ENCODE measurements around the gene CHD9.

Gene CHD9

DNA sequence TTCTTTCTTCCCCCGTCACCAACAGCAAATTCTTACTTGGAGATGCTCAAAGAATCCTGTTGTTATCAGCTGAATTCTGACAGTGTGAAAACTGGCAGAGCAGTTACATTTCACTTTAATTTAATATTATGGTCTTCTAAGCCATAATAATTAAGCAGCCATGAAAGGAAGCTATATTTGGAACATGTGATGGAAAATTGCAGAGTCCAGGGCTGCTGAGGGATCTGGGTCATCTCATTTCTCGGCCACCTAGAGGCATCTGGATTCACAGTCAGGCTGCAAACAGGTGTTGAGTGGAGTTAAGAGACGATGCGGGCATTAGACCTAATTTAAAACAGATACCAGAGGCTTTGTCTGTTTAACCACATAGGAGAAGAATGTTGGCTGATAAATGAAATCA is 40.5 kb upstream of the CHD9 start:
- no peak for ATAC-seq
- TF ChIP-seq, protein P1, sequence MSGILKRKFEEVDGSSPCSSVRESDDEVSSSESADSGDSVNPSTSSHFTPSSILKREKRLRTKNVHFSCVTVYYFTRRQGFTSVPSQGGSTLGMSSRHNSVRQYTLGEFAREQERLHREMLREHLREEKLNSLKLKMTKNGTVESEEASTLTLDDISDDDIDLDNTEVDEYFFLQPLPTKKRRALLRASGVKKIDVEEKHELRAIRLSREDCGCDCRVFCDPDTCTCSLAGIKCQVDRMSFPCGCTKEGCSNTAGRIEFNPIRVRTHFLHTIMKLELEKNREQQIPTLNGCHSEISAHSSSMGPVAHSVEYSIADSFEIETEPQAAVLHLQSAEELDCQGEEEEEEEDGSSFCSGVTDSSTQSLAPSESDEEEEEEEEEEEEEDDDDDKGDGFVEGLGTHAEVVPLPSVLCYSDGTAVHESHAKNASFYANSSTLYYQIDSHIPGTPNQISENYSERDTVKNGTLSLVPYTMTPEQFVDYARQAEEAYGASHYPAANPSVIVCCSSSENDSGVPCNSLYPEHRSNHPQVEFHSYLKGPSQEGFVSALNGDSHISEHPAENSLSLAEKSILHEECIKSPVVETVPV (CRISPR knock-in tag; IDR thresholded peaks at IDR 0.05), result no peak
- TF ChIP-seq, protein P2, sequence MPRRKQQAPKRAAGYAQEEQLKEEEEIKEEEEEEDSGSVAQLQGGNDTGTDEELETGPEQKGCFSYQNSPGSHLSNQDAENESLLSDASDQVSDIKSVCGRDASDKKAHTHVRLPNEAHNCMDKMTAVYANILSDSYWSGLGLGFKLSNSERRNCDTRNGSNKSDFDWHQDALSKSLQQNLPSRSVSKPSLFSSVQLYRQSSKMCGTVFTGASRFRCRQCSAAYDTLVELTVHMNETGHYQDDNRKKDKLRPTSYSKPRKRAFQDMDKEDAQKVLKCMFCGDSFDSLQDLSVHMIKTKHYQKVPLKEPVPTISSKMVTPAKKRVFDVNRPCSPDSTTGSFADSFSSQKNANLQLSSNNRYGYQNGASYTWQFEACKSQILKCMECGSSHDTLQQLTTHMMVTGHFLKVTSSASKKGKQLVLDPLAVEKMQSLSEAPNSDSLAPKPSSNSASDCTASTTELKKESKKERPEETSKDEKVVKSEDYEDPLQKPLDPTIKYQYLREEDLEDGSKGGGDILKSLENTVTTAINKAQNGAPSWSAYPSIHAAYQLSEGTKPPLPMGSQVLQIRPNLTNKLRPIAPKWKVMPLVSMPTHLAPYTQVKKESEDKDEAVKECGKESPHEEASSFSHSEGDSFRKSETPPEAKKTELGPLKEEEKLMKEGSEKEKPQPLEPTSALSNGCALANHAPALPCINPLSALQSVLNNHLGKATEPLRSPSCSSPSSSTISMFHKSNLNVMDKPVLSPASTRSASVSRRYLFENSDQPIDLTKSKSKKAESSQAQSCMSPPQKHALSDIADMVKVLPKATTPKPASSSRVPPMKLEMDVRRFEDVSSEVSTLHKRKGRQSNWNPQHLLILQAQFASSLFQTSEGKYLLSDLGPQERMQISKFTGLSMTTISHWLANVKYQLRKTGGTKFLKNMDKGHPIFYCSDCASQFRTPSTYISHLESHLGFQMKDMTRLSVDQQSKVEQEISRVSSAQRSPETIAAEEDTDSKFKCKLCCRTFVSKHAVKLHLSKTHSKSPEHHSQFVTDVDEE (CRISPR knock-in tag; IDR thresholded peaks at IDR 0.05), result no peak
- TF ChIP-seq TCF4 (CRISPR knock-in tag; IDR thresholded peaks at IDR 0.05; ENCODE audit: borderline replicate concordance) (peak; percentile 60; the same call in 1 of the 2 replicates), TOX (CRISPR knock-in tag; IDR thresholded peaks at IDR 0.05; ENCODE audit: borderline replicate concordance) (no peak), PPARA (CRISPR knock-in tag; IDR thresholded peaks at IDR 0.05; ENCODE audit: borderline replicate concordance) (no peak)

DNA sequence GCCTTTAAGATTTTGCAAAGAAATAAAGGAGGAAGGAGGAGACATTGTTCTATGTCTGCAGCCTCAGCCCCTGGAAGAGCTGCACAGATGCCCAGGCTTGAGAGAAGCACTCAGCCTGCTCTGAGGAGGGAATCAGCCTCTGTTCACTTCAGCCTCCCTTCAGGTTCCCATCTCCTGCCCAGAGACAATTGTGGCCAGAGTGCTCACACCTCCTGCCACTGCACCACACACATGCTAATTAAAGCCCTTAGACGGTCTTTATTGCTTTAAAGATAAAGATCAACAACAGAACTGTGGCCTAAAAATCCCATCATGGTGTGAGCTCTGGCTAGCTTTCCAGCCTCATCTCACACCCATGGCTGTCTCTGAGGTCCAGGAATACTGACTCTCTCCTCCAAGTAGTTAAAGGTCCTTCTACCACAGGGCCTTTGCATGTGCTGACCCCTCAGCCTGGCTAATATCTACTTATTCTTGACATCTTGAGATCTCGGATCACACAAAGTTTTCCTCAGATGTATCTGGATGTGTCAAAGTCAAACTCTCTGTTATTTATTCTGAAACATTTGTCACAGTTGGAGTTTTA is 35.9 kb upstream of the CHD9 start:
- no peak for TF ChIP-seq ARNTL (CRISPR knock-in tag; IDR thresholded peaks at IDR 0.05; ENCODE audit: borderline replicate concordance, low read depth)
- no peak for TF ChIP-seq ZFP30 (CRISPR knock-in tag; IDR thresholded peaks at IDR 0.05)
- TF ChIP-seq ZNF8 (CRISPR knock-in tag; IDR thresholded peaks at IDR 0.05), result no peak
- TF ChIP-seq ZC3H10 (CRISPR knock-in tag; IDR thresholded peaks at IDR 0.05), result no peak
- no peak for TF ChIP-seq ZFP3 (CRISPR knock-in tag; IDR thresholded peaks at IDR 0.05)
- no peak for TF ChIP-seq ESRRG (CRISPR knock-in tag; IDR thresholded peaks at IDR 0.05)
- no peak for TF ChIP-seq OSR1 (CRISPR knock-in tag; IDR thresholded peaks at IDR 0.05)
- TF ChIP-seq TCF4 (CRISPR knock-in tag; IDR thresholded peaks at IDR 0.05; ENCODE audit: borderline replicate concordance), result no peak
- no peak for TF ChIP-seq RARB (CRISPR knock-in tag; IDR thresholded peaks at IDR 0.05)
- no peak for TF ChIP-seq GLIS3 (CRISPR knock-in tag; IDR thresholded peaks at IDR 0.05)
- TF ChIP-seq, protein P3, sequence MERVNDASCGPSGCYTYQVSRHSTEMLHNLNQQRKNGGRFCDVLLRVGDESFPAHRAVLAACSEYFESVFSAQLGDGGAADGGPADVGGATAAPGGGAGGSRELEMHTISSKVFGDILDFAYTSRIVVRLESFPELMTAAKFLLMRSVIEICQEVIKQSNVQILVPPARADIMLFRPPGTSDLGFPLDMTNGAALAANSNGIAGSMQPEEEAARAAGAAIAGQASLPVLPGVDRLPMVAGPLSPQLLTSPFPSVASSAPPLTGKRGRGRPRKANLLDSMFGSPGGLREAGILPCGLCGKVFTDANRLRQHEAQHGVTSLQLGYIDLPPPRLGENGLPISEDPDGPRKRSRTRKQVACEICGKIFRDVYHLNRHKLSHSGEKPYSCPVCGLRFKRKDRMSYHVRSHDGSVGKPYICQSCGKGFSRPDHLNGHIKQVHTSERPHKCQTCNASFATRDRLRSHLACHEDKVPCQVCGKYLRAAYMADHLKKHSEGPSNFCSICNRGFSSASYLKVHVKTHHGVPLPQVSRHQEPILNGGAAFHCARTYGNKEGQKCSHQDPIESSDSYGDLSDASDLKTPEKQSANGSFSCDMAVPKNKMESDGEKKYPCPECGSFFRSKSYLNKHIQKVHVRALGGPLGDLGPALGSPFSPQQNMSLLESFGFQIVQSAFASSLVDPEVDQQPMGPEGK (CRISPR knock-in tag; IDR thresholded peaks at IDR 0.05; ENCODE audit: borderline replicate concordance), result no peak
- TF ChIP-seq BACH2 (CRISPR knock-in tag; IDR thresholded peaks at IDR 0.05; ENCODE audit: borderline replicate concordance), result no peak
- TF ChIP-seq POU6F1 (CRISPR knock-in tag; IDR thresholded peaks at IDR 0.05; ENCODE audit: borderline replicate concordance, low read depth), result no peak
- TF ChIP-seq CREB5 (CRISPR knock-in tag; IDR thresholded peaks at IDR 0.05; ENCODE audit: low read depth), result no peak
- TF ChIP-seq TOX (CRISPR knock-in tag; IDR thresholded peaks at IDR 0.05; ENCODE audit: borderline replicate concordance), result no peak
- TF ChIP-seq, protein P1 (CRISPR knock-in tag; IDR thresholded peaks at IDR 0.05), result no peak
- no peak for TF ChIP-seq PPARA (CRISPR knock-in tag; IDR thresholded peaks at IDR 0.05; ENCODE audit: borderline replicate concordance)
- ATAC-seq, result no peak

DNA sequence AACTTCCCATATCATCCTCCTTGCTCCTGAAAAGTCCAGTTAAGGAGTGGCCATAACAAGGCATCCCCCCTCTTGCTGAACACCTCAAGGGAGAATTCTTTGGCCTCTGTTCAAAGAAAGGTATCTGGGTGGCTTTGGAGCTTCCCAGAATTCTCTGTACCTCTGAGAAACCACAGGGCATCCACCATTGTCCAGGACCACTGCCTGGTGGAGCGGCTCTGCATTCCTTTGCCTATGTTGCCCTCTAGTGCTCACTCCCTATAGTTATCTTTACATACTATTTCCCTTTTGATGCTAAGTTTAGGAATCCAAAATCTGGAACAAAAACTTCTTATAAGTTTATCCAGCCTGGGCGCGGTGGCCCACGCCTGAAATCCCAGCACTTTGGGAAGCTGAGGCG is 32.4 kb upstream of the CHD9 start:
- peak; percentile 99 for ATAC-seq
- no peak for TF ChIP-seq GLIS3 (CRISPR knock-in tag; IDR thresholded peaks at IDR 0.05)
- TF ChIP-seq TOX (CRISPR knock-in tag; IDR thresholded peaks at IDR 0.05; ENCODE audit: borderline replicate concordance), result no peak
- no peak for TF ChIP-seq ZNF70 (CRISPR knock-in tag; IDR thresholded peaks at IDR 0.05)
- no peak for TF ChIP-seq TCF4 (CRISPR knock-in tag; IDR thresholded peaks at IDR 0.05; ENCODE audit: borderline replicate concordance)
- TF ChIP-seq ZFP3 (CRISPR knock-in tag; IDR thresholded peaks at IDR 0.05), result no peak
- TF ChIP-seq ZFP30 (CRISPR knock-in tag; IDR thresholded peaks at IDR 0.05), result no peak
- TF ChIP-seq ZNF8 (CRISPR knock-in tag; IDR thresholded peaks at IDR 0.05), result no peak
- TF ChIP-seq RARB (CRISPR knock-in tag; IDR thresholded peaks at IDR 0.05), result no peak
- no peak for TF ChIP-seq CREB5 (CRISPR knock-in tag; IDR thresholded peaks at IDR 0.05; ENCODE audit: low read depth)
- no peak for TF ChIP-seq BACH2 (CRISPR knock-in tag; IDR thresholded peaks at IDR 0.05; ENCODE audit: borderline replicate concordance)
- TF ChIP-seq ZC3H10 (CRISPR knock-in tag; IDR thresholded peaks at IDR 0.05), result no peak
- TF ChIP-seq, protein P2 (CRISPR knock-in tag; IDR thresholded peaks at IDR 0.05), result no peak
- no peak for TF ChIP-seq CSDC2 (CRISPR knock-in tag; IDR thresholded peaks at IDR 0.05)
- TF ChIP-seq ESRRG (CRISPR knock-in tag; IDR thresholded peaks at IDR 0.05), result no peak

Data from SK-N-SH treated with all-trans-retinoic acid at 6 μM for 48 hours (cell line).